PFSK-1 (cell line): ENCODE measurements around the gene AKAP7.

Experiments used
- POLR2AphosphoS5 ChIP-seq: IDR thresholded peaks from 2 replicates; pipeline ENCODE4 v1.6.1; 2012; ENCODE audit warnings: low read depth, mild to moderate bottlenecking, control low read depth, low read length, moderate library complexity
- REST ChIP-seq, 2 experiments: IDR thresholded peaks; 2 replicates each; pipeline versions ENCODE4 v1.6.1 to v1.8.0; 2011 to 2012; ENCODE audit warnings: low read depth in 2 of 2, low read length in 2 of 2, control low read depth in 1 of 2, inconsistent platforms in 1 of 2, mild to moderate bottlenecking in 1 of 2, moderate library complexity in 1 of 2; ENCODE audit not compliant: insufficient read depth in 1 of 2
- SIN3A ChIP-seq: IDR thresholded peaks from 2 replicates; pipeline ENCODE4 v1.6.1; 2012; ENCODE audit warnings: mild to moderate bottlenecking, low read length, moderate library complexity, borderline replicate concordance; ENCODE audit not compliant: insufficient read depth
- TAF1 ChIP-seq: IDR thresholded peaks from 2 replicates; pipeline ENCODE4 v1.6.1; 2012; ENCODE audit warnings: low read length, control low read depth, borderline replicate concordance; ENCODE audit not compliant: insufficient read depth

- no peak for TF ChIP-seq POLR2AphosphoS5
- TF ChIP-seq REST (IDR thresholded peaks at IDR 0.05; ENCODE audit: insufficient read depth in 1 of 2, low read depth in 2 of 2, low read length in 2 of 2): no peak
- TF ChIP-seq TAF1: no peak
- no peak for TF ChIP-seq SIN3A
These were observed 18.4 kb upstream of the AKAP7 start for GRCh38 chr6:131116755-131117360.
